T-cell (primary cell): ENCODE measurements around the gene GEMIN7. TPM values are rescaled to one million over a fixed set of nuclear protein-coding genes. Genes with fewer than 3 reads are reported as not detected.

Source experiments
- ATAC-seq, 4 experiments: fragments of 200-7000 bp in 3 of 4; fragments of 150-1000 bp in 1 of 4; cut with Tn5 transposase; replicated peaks in 1 of 4; 1 replicate in 3 of 4; 2 replicates in 1 of 4; pipeline ENCODE4 v1.10.0; 2021; ENCODE audit warnings: moderate library complexity in 3 of 4, mild to moderate bottlenecking in 2 of 4, moderate number of reproducible peaks in 1 of 4
- CTCF ChIA-PET, 2 donors: fragments of 300-600 bp; sonication (Branson Sonifier 250); formaldehyde crosslinking; loops; one replicate each; lab custom pipeline; 2022; ENCODE audit warnings: antibody characterized with exemption in 2 of 2; lab: Charles Lee
- POLR2A ChIA-PET, 2 donors: fragments of 300-600 bp; sonication (Branson Sonifier 250); formaldehyde crosslinking; loops; one replicate each; lab custom pipeline; 2022; ENCODE audit warnings: antibody characterized with exemption in 2 of 2; lab: Charles Lee
- DNase-seq, 35 experiments: peaks; one replicate each; pipeline versions ENCODE4 v3.0.0 to v3.0.0-alpha.2; 2013 to 2023
- H3K27ac ChIP-seq: one replicate; pipeline ENCODE4 v1.5.1; 2013; ENCODE audit warnings: low read length
- H3K27me3 ChIP-seq, 2 experiments: replicated peaks in 1 of 2; 1 replicate in 1 of 2; 2 replicates in 1 of 2; pipeline versions ENCODE4 v1.6.1 to v1.7.0; 2013; ENCODE audit warnings: low read length in 1 of 2, mixed read lengths in 1 of 2; ENCODE audit not compliant: control insufficient read depth in 2 of 2, insufficient read depth in 2 of 2; ENCODE audit errors: extremely low read depth in 1 of 2
- H3K36me3 ChIP-seq, 2 donors: 1 replicate in 1 of 2; 2 replicates in 1 of 2; pipeline versions ENCODE4 v1.6.1 to v1.7.0; 2013; ENCODE audit warnings: low read length in 1 of 2; ENCODE audit not compliant: control insufficient read depth in 2 of 2, insufficient read depth in 1 of 2; ENCODE audit errors: extremely low read depth in 1 of 2
- H3K4me1 ChIP-seq, 2 experiments: 1 replicate in 1 of 2; 2 replicates in 1 of 2; pipeline versions ENCODE4 v1.6.1 to v1.7.0; 2013; ENCODE audit warnings: low read length in 2 of 2, mixed read lengths in 1 of 2; ENCODE audit not compliant: insufficient read depth in 2 of 2, control insufficient read depth in 1 of 2; ENCODE audit errors: extremely low read depth in 1 of 2
- H3K4me3 ChIP-seq, 2 donors: 1 replicate in 1 of 2; 2 replicates in 1 of 2; pipeline versions ENCODE4 v1.5.1 to v1.7.0; 2013; ENCODE audit warnings: mild to moderate bottlenecking in 2 of 2, low read length in 1 of 2, moderate library complexity in 1 of 2; ENCODE audit not compliant: control insufficient read depth in 1 of 2; ENCODE audit errors: extremely low read depth in 1 of 2
- H3K9me3 ChIP-seq: 2 replicates; pipeline ENCODE4 v1.7.0; 2013
- H3K27ac Mint-ChIP-seq, 2 donors: one replicate each; pipeline ENCODE4 v1.8.0; 2020 to 2021; ENCODE audit warnings: mild to moderate bottlenecking in 2 of 2, mixed read lengths in 2 of 2
- H3K27me3 Mint-ChIP-seq, 2 donors: one replicate each; pipeline ENCODE4 v1.8.0; 2021 to 2022; ENCODE audit warnings: mixed read lengths in 2 of 2
- H3K36me3 Mint-ChIP-seq: one replicate; pipeline ENCODE4 v1.8.0; 2021; ENCODE audit warnings: mixed read lengths
- H3K4me1 Mint-ChIP-seq, 3 donors: one replicate each; pipeline ENCODE4 v1.8.0; 2020 to 2022; ENCODE audit warnings: mixed read lengths in 3 of 3, mild to moderate bottlenecking in 1 of 3
- H3K4me3 Mint-ChIP-seq, 3 donors: one replicate each; pipeline ENCODE4 v1.8.0; 2020 to 2022; ENCODE audit warnings: mild to moderate bottlenecking in 3 of 3, mixed read lengths in 3 of 3, moderate library complexity in 3 of 3
- H3K9me3 Mint-ChIP-seq, 3 donors: one replicate each; pipeline ENCODE4 v1.8.0; 2020 to 2022; ENCODE audit warnings: mixed read lengths in 3 of 3
- WGBS: methylation state at CpG from one replicate; pipeline ENCODE4 v1.1.5; 2013; ENCODE audit warnings: missing lambda C conversion rate; ENCODE audit not compliant: insufficient coverage; 5-methylcytosine and 5-hydroxymethylcytosine counted together
- total RNA-seq, 35 experiments: library from RNA in 6 of 35; stranded (reverse) in 6 of 35; fragments of 120-200 nt in 1 of 35; gene quantifications; one replicate each; pipeline versions ENCODE4 v1.2.1 to v1.2.4 and lab custom pipeline; 2013 to 2026

GEMIN7 gene
- total RNA-seq, 5 donors from 2014 or later (not counting 1 experiment from before 2014, with no cell fraction given), result 4.0 to 23.1 (median 22.7) TPM

DNA sequence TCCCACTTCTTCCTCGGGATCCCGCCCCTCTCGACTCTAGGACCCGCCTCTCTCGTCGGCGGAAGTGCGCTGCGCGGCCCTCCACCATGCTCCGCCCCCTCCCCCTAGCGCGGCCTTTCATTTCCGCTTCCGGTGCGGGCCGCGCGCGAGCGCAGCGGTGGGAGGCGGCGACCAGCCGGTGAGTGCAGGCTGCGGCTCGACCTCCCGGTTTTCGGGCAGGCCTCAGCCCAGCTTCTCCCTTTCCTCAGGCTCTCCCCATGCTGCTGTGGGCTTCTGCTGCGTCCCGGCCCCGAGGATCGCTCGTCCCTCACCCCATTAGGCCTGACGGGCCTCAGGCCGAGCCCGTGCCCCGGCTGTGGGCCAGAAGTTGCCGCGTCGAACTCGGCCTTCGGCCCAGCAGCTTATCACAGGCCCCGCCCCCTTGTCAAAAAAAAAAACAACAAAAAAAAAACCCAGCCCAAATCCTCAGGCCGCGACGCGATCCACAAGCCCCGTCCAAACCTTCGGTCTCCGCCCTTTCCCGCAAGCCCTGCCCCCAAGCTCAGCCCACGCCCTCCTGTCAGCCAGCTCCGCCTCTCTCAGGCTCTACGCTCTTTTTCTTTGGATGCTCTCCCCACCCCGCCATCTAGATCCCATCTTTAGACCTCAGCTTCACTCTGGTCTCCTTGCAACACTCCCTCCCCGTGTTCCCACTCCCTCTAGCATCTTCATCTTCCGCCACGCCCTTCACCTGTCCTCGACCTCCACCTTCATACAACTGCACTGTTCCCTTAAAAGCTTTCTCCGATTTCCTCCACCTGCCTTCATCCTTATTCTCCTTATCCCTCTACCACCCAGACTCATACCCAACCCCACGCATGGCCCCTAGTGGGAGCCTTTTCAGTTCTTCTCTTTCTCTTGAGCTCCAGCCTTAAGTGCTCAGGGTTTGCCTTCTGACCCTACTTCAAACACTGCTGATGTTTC, 39.8 kb upstream of the GEMIN7 start, which contains the start of gene CLASRP:
TSS of gene CLASRP (plus strand) at position 115 of the 963 bp plus-strand sequence. CDS start 1,168 bp downstream, outside the sequence.
- H3K4me1 Mint-ChIP-seq, result peaks cover 32 to 33% (median 33%) of the 10 kb centered on the region in 3 donors
- Histone ChIP-seq H3K36me3 (peaks cover 8 to 54% of the 10 kb centered on the region in 2 donors), H3K4me1 (peaks cover 8 to 41% of the 10 kb centered on the region in 2 experiments), H3K4me3 (peak within 1 kb of the TSS; percentile 97 to 98), H3K9me3 (no peaks in the 10 kb centered on the region), H3K27ac (peak within 1 kb of the TSS; percentile 97), H3K27me3 (no peaks in the 10 kb centered on the region)
- DNase-seq, result peak; percentile 65 to 93 (median 83)
- H3K4me3 Mint-ChIP-seq, result peak within 1 kb of the TSS; percentile 94 to 100 (median 96)
- peaks cover 29% of the 10 kb centered on the region for H3K36me3 Mint-ChIP-seq
- peak; percentile 94 to 98 (median 97) for ATAC-seq
- POLR2A ChIA-PET, result interaction anchor here (0.6 to 1.7 kb wide), 8 partner anchors 10 to 149 kb away, joined by 3 to 8 read pairs (median 3); partner anchors contain the start of genes BLOC1S3 (in 1 of the 2) and RELB (in 1 of the 2)
- no peaks in the 10 kb centered on the region for H3K27me3 Mint-ChIP-seq
- peak within 1 kb of the TSS; percentile 87 to 94 for H3K27ac Mint-ChIP-seq
- WGBS, result 3% methylated on average over 62 of the region's 62 CpGs
- CTCF ChIA-PET, result interaction anchor here (0.6 to 2.1 kb wide), 8 partner anchors 20 to 149 kb away, joined by 3 to 9 read pairs (median 4); partner anchors contain the start of genes BLOC1S3 (in 1 of the 2), RELB (in 1 of the 2) and TRAPPC6A (in 1 of the 2)
- H3K9me3 Mint-ChIP-seq, result no peaks in the 10 kb centered on the region

DNA sequence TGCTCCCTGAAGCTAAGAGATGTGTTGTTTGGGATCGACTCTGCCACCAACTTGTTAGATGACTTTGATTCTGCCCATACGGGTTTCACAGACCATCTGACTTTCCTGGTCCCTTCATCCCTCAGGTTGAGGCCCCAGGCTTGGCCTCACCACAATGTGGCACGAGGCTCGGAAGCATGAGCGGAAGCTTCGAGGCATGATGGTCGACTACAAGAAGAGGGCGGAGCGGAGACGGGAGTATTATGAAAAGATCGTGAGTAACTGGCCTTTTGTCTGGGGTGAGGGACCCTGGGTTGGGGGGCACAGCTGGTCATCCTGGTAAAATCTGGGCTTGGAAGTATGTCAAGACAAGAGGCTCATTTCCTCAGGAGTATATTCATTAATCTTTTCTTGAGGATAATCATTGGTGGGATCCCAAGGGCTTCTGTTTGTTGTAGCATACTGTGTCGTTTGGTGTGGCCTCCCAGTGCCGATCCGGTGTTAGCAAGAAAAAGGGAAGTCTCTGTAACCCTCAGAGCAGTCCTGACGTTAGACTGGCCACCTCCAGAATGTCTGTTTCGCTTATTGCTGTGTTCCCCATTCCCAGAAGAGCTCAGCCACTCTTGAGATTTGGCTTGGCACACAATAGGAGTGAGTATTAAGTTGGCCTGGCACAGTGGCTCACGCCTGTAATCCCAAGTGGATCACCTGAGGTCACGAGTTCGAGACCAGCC, 38.8 kb upstream of the GEMIN7 start:
- no peak for ATAC-seq
- no peaks in the 10 kb centered on the region for H3K9me3 Mint-ChIP-seq
- H3K4me1 ChIP-seq, result peaks cover 8 to 47% of the 10 kb centered on the region in 2 experiments
- H3K27me3 Mint-ChIP-seq, result no peaks in the 10 kb centered on the region
- H3K36me3 Mint-ChIP-seq, result peaks cover 23% of the 10 kb centered on the region
- no peaks in the 10 kb centered on the region for H3K9me3 ChIP-seq
- no peak for DNase-seq
- peak overlapping the region; percentile 94 to 100 (median 96) for H3K4me3 Mint-ChIP-seq
- POLR2A ChIA-PET, result interaction anchor here (0.6 to 1.2 kb wide), 2 partner anchors 11 to 20 kb away, joined by 3 read pairs; no protein-coding TSS in a partner anchor
- H3K36me3 ChIP-seq, result peaks cover 8 to 56% of the 10 kb centered on the region in 2 donors
- H3K27ac ChIP-seq, result peak overlapping the region; percentile 97
- H3K4me3 ChIP-seq, result peak overlapping the region; percentile 97 to 98
- H3K27me3 ChIP-seq, result no peaks in the 10 kb centered on the region
- 83% methylated on average over 16 of the region's 19 CpGs for WGBS
- CTCF ChIA-PET, result interaction anchor here in 1 of 2 donors (1.1 to 2.1 kb wide), 4 partner anchors 19 to 138 kb away, joined by 4 to 9 read pairs (median 4); partner anchors contain the start of genes BLOC1S3, RELB and TRAPPC6A
- peaks cover 36 to 38% (median 37%) of the 10 kb centered on the region in 3 donors for H3K4me1 Mint-ChIP-seq
- peak overlapping the region; percentile 61 to 87 for H3K27ac Mint-ChIP-seq

DNA sequence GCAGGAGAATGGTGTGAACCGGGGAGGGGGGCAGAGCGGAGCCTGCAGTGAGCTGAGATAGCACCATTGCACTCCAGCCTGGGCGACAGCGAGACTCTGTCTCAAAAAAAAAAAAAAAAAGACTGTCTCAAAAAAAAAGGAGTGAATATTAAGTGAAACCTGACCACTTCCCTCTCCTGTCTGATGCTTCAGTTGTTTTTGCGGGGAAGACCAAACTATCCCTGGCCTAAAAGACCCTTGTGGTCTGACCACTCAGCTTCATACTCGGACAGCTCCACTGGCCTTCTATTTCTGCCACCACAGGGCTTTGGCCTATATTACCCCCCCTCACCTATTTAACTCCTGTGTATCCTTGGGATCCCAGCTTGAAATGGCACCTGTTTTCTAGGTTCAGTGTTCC, 37.9 kb upstream of the GEMIN7 start:
- no peaks in the 10 kb centered on the region for H3K27me3 ChIP-seq
- POLR2A ChIA-PET, result no interaction called here
- H3K36me3 ChIP-seq, result peaks cover 8 to 58% of the 10 kb centered on the region in 2 donors
- H3K9me3 ChIP-seq, result no peaks in the 10 kb centered on the region
- WGBS, result 90% methylated on average over 2 of the region's 6 CpGs
- Mint-ChIP-seq H3K4me1 (peaks cover 44 to 48% (median 46%) of the 10 kb centered on the region in 3 donors), H3K4me3 (peak overlapping the region; percentile 37 to 100 (median 96)), H3K27me3 (no peaks in the 10 kb centered on the region), H3K9me3 (no peaks in the 10 kb centered on the region), H3K36me3 (peaks cover 25% of the 10 kb centered on the region), H3K27ac (peak overlapping the region in 1 of 2 donors; percentile 55)
- CTCF ChIA-PET, result interaction anchor here in 1 of 2 donors (1.1 kb wide), 1 partner anchor 19 kb away, joined by 3 read pairs; no protein-coding TSS in a partner anchor
- H3K4me3 ChIP-seq, result no peak overlapping the region
- DNase-seq, result no peak
- no peak overlapping the region for H3K27ac ChIP-seq
- ATAC-seq, result no peak
- peaks cover 8 to 53% of the 10 kb centered on the region in 2 experiments for H3K4me1 ChIP-seq

DNA sequence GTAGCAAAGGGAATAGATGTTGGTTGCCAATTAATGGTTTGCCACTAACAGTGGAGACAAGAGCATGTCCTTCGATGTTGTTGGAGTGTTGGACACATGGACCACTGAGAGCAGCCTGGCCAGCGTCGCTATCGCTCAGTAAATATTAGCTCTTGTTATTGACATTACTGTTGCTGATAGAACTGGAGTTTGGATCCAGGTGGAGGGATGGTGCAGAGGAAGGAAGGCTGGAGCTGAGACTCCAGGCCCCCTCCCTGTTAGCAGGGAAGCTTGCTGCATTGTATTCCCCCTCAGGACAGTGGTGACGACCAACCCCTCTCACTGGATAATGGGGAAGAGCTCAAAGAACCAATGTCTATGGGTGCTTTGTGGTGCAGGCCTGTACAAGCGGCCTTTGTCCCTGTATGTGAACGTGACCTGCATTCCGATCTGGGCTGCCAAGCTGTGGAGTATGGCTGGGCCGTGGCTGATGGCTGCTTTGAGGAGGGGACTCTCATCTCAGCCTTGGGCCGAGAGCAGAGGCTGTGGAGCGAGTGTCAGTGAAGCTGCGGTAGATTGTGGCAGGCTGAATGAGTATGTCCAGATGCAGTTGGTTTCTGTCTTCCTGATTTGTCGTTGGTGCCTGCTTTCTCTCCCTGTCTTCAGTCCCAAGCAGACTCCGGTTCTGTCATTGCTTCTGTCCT, 33.2 kb upstream of the GEMIN7 start:
- H3K36me3 Mint-ChIP-seq, result peaks cover 24% of the 10 kb centered on the region
- H3K27me3 ChIP-seq, result no peaks in the 10 kb centered on the region
- no peaks in the 10 kb centered on the region for H3K9me3 Mint-ChIP-seq
- H3K27ac ChIP-seq, result no peak overlapping the region
- H3K4me3 Mint-ChIP-seq, result no peak overlapping the region
- H3K4me1 Mint-ChIP-seq, result peaks cover 53 to 61% (median 53%) of the 10 kb centered on the region in 3 donors
- CTCF ChIA-PET, result no interaction called here
- no peak overlapping the region for H3K4me3 ChIP-seq
- ATAC-seq, result no peak
- DNase-seq, result no peak
- peaks cover 2 to 39% of the 10 kb centered on the region in 2 experiments for H3K4me1 ChIP-seq
- no peaks in the 10 kb centered on the region for H3K27me3 Mint-ChIP-seq
- peaks cover 8 to 57% of the 10 kb centered on the region in 2 donors for H3K36me3 ChIP-seq
- H3K27ac Mint-ChIP-seq, result no peak overlapping the region
- H3K9me3 ChIP-seq, result no peaks in the 10 kb centered on the region
- 96% methylated on average over 12 of the region's 14 CpGs for WGBS
- POLR2A ChIA-PET, result no interaction called here

DNA sequence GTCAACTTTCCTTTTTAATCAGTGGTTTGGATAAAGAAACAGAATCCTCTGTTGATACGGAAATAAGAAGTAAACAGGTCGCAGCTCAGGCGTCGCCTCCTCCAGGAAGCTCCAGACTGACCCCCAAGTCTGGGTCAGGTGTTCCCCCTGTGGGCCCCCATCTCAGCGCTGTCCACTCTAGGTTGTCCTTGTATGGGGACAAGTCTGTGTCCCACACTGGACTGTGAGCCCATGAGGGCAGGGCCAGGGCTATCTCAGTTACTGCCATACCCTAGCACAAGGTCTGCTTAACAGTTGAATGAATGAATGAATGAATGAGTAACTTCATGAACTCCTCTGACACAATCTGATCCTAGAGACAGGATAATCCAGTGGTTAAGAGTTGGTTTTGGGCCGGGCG, 32.7 kb upstream of the GEMIN7 start:
- H3K9me3 Mint-ChIP-seq, result no peaks in the 10 kb centered on the region
- WGBS, result 86% methylated on average over 2 of the region's 7 CpGs
- POLR2A ChIA-PET, result no interaction called here
- H3K27ac Mint-ChIP-seq, result peak overlapping the region in 1 of 2 donors; percentile 28
- H3K27me3 Mint-ChIP-seq, result no peaks in the 10 kb centered on the region
- H3K27me3 ChIP-seq, result no peaks in the 10 kb centered on the region
- no peak overlapping the region for H3K4me3 Mint-ChIP-seq
- CTCF ChIA-PET, result no interaction called here
- H3K4me1 Mint-ChIP-seq, result peaks cover 50 to 56% (median 51%) of the 10 kb centered on the region in 3 donors
- no peak overlapping the region for H3K4me3 ChIP-seq
- peaks cover 21% of the 10 kb centered on the region for H3K36me3 Mint-ChIP-seq
- no peak overlapping the region for H3K27ac ChIP-seq
- peaks cover 2 to 34% of the 10 kb centered on the region in 2 experiments for H3K4me1 ChIP-seq
- peaks cover 8 to 52% of the 10 kb centered on the region in 2 donors for H3K36me3 ChIP-seq
- ATAC-seq (no peak), DNase-seq (no peak)
- no peaks in the 10 kb centered on the region for H3K9me3 ChIP-seq
